ENCODE measurements around the gene RUVBL1.

- TF ChIP-seq CTCF (conservative IDR thresholded peaks at IDR 0.05) (no peak), EZH2 (IDR thresholded peaks at IDR 0.05; ENCODE audit: low read depth) (no peak)
Observed at GRCh38 chr3:128122013-128122412, 1.6 kb downstream of the RUVBL1 start.
